ENCODE measurements around the gene TBL2. TPM values are rescaled to one million over a fixed set of nuclear protein-coding genes. Genes with fewer than 3 reads are reported as not detected.
A peak's percentile ranks its signal among the peaks of the same experiment; 100 is the strongest.

TBL2 gene
- total RNA-seq, 4 donors from 2014 or later: 19.1 to 52.5 (median 38.2) TPM

DNA sequence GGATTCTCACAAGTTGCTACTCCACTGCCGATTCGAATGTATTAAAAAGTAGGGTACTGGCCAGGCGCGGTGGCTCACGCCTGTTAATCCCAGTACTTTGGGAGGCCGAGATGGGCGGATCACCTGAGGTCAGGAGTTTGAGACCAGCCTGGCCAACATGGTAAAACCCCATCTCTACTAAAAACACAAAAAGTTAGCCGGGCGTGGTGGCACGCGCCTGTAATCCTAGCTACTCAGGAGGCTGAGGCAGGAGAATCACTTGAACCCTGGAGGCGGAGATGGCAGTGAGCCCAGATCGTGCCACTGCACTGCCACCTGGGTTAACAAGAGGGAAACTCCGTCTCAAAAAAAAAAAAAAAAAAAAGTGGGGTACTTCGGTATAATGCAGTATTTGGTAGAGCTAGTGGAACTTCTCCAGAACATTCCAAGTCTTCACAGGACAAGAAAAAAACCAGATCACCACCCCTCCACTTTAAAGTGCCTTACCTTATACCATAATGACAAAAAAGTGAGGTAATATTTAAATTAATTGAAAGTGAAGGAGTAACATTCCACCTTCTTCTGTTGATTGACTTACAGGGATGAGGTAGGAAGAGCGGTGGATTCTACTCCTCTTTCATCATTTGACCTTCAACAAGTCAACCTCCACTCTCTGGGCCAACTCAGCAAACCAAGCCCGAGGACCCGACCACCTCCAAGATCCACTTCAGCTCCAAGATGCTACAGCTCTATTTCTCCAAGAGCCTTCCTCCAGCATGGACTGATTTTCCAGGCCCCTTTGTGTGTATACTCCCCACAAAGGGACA lies 58.3 kb downstream of the TBL2 start:
- no peaks in the 10 kb centered on the region for H3K9me3 ChIP-seq
- H3K27me3 ChIP-seq: no peaks in the 10 kb centered on the region
- intact Hi-C loops (cut with DNase I): loop anchor here (2.0 to 5.0 kb wide), 2 partner anchors 37 to 59 kb away; partner anchors contain the start of genes BCL7B and TBL2
- H3K4me3 ChIP-seq: peak overlapping the region; percentile 71 to 95 (median 90)
- DNase-seq (ENCODE audit: extremely low spot score): no peak
- WGBS: 66% methylated on average over 18 of the region's 18 CpGs
- H3K4me1 ChIP-seq: peaks cover 35 to 68% (median 58%) of the 10 kb centered on the region in 4 donors
- peak overlapping the region; percentile 88 to 96 (median 94) for H3K27ac ChIP-seq (replicated peaks in 1 of 4)
- peaks cover 0 to 24% (median 17%) of the 10 kb centered on the region in 4 donors for H3K36me3 ChIP-seq
- TF ChIP-seq EP300 (IDR thresholded peaks at IDR 0.05): no peak
- TF ChIP-seq POLR2AphosphoS5 (IDR thresholded peaks at IDR 0.05): no peak
- TF ChIP-seq POLR2A (IDR thresholded peaks at IDR 0.05; ENCODE audit: low read depth): no peak
- TF ChIP-seq, protein P1, sequence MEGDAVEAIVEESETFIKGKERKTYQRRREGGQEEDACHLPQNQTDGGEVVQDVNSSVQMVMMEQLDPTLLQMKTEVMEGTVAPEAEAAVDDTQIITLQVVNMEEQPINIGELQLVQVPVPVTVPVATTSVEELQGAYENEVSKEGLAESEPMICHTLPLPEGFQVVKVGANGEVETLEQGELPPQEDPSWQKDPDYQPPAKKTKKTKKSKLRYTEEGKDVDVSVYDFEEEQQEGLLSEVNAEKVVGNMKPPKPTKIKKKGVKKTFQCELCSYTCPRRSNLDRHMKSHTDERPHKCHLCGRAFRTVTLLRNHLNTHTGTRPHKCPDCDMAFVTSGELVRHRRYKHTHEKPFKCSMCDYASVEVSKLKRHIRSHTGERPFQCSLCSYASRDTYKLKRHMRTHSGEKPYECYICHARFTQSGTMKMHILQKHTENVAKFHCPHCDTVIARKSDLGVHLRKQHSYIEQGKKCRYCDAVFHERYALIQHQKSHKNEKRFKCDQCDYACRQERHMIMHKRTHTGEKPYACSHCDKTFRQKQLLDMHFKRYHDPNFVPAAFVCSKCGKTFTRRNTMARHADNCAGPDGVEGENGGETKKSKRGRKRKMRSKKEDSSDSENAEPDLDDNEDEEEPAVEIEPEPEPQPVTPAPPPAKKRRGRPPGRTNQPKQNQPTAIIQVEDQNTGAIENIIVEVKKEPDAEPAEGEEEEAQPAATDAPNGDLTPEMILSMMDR (IDR thresholded peaks at IDR 0.05): no peak

DNA sequence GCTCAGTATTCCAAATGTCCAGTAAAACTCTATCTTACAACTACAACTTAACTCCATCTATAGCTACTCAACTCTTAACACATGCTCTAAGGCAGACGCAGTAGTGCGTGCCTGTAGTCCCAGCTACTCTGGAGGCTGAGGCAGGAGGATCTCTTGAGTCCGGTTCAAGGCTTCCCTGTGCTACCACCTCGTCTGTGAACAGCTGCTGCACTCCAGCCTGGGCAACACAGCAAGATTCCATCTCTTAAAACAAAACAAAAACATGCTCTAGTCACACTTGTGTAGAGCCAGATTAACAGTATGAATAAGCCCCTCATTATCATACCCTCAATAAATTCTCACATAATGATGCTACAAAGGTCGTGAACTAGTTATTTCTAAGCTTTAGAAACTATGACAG lies 59.9 kb downstream of the TBL2 start:
- no peak for TF ChIP-seq POLR2A (IDR thresholded peaks at IDR 0.05; ENCODE audit: low read depth)
- no peak for TF ChIP-seq EP300 (IDR thresholded peaks at IDR 0.05)
- Histone ChIP-seq H3K36me3 (peaks cover 0 to 36% (median 27%) of the 10 kb centered on the region in 4 donors), H3K9me3 (no peaks in the 10 kb centered on the region), H3K27ac (replicated peaks in 1 of 4) (peak overlapping the region in 2 of 4 donors; percentile 40 to 45), H3K4me1 (peaks cover 35 to 83% (median 69%) of the 10 kb centered on the region in 4 donors), H3K4me3 (peak overlapping the region in 1 of 4 donors; percentile 71), H3K27me3 (no peaks in the 10 kb centered on the region)
- WGBS: 74% methylated on average over 5 of the region's 5 CpGs
- intact Hi-C loops (cut with DNase I): no loop called here
- no peak for DNase-seq (ENCODE audit: extremely low spot score)

Other genes starting within 250 kb of the TBL2 start
- 1 to 10 TPM in 2 of 4 donors, under 1 TPM in 2; under 0.01 to 1.7 (median 1.1) TPM for gene FZD9, start 144.8 kb downstream of the TBL2 start, total RNA-seq
- gene BAZ1B, start 56.3 kb downstream of the TBL2 start, total RNA-seq: 10 to 100 TPM; 55.3 to 72.2 (median 66.2) TPM
- gene BCL7B, start 20.9 kb downstream of the TBL2 start, total RNA-seq: 100 to 1,000 TPM; 107 to 131 (median 109) TPM
- 10 to 100 TPM in 2 of 4 donors, 1 to 10 TPM in 2; 6.5 to 19.5 (median 10.3) TPM for gene MLXIPL, start 45.9 kb upstream of the TBL2 start, total RNA-seq
- gene VPS37D, start 89.3 kb upstream of the TBL2 start, total RNA-seq: 1 to 10 TPM; 2.5 to 7.1 (median 4.0) TPM
- gene DNAJC30, start 104.9 kb upstream of the TBL2 start, total RNA-seq: 1 to 10 TPM; 4.5 to 7.5 (median 5.5) TPM
- gene BUD23, start 105.0 kb upstream of the TBL2 start, total RNA-seq: 10 to 100 TPM; 43.2 to 51.5 (median 48.6) TPM
- gene STX1A, start 141.1 kb upstream of the TBL2 start, total RNA-seq: 10 to 100 TPM in 2 of 4 donors, 1 to 10 TPM in 2; 7.1 to 16.0 (median 9.6) TPM
- gene ABHD11, start 160.2 kb upstream of the TBL2 start, total RNA-seq: 1 to 10 TPM; 6.1 to 7.9 (median 7.2) TPM
- gene CLDN3, start 191.7 kb upstream of the TBL2 start, total RNA-seq: under 1 TPM in 1 of 4 donors, not detected in 3; 0.80 TPM